ENCODE data around the gene DPP10.

DPP10 gene

DNA sequence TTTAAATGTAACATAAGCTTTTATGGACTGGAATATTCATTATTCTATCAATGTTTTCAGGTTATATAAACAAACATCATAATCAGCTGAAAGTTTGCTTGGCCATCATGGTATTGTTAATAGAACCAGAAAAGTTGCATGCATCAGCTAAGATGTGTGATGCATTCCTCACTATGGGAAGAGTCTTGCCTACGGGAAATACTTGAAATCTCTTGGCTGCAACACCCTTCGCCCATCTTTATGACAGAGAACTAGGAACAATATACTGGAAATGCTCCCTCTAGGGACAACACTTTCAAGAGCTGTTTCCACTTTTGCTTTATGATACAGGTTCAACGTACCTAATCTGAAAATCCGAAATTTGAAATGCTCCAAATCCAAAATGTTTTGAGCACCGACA, 1390.8 kb downstream of the DPP10 start:
- DNase-seq = no peak

DNA sequence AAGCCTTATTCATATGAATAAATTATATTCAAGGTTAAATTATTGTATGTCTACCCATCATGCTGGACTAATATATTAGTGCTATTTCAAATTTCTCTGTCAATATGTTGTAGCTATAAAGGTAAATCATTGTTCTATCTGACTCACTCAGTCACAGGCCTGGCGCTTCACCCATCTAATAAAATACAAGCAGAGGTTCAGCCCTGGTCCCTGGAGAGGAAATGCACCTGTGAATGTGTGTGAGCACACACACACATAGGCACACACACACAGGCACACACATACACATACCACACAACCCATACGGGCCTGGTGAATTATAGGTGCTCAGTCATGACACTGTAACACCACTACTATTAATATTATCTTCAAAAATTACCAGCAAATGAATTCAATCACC, 1396.1 kb downstream of the DPP10 start:
- no peak for DNase-seq

DNA sequence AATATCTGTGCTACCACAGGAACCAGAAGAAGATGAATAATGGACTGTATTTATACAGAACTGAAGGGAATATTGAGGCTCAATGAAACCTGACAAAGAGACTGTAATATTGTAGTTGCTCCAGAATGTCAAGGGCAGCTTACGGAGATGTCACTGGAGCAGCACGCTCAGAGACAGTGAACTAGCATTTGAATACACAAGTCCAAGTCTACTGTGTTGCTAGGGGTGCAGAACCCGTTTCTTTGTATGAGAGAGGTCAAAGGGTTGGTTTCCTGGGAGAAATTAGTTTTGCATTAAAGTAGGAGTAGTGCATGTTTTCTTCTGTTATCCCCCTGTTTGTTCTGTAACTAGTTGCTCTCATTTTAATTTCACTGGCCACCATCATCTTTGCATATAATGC, 1399.9 kb downstream of the DPP10 start:
- no peak for DNase-seq

DNA sequence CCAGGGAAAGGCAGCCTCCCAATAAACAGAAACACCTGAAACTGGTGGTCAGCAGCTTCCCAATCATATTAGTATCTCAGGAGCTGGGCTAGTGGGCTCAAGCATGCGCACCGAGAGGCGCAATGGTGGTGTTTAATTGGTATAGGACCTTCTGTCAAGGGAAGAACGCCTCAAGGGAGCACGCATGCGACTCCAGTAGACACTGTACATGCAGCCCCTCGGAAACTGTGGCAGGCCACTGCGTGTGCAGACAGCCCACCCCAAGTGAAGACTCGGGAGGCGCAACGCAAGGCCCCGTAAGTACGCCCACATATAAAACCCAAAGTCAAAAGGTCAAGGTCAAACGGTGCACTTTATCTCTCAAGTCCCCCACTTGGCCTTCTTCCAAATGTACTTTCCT, 1405.8 kb downstream of the DPP10 start:
- DNase-seq = no peak

DNA sequence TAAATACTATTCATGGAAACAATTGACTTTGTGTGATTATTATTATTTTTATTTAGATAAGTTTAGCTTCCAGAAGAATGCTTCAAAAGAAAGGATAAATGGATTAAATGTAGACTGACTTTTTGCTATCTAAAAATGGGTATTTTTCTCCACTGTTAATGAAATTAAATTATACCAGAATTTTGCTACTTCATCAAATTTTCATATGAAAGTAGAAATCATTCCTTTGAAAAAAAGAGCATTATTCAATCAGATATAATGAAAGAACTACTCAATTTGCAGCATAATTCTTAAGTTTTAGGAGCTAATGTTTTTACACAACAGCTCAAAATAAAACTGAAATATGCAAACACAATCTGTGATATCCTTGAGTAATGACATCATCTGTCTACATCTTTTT, 1424.6 kb downstream of the DPP10 start:
- DNase-seq = no peak

DNA sequence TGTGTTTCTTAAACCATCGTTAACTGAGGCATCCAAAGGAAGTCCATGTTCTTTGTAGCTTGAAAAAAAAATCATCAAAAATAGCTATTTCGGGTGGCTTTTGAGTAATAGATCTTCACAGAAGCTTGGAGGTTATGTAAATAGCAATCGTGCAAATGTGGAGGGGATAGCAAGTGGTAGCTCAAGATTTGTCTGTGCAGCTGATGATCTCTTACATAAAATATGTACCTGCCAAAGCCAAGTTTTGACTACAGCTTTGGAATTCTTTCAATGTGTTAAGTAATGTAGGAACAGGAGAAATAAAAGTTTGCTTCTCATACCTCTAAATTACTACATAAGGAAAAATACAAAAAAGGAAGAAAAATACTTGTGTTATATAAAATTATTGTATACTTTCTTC, 1432.0 kb downstream of the DPP10 start:
- no peak for DNase-seq

DNA sequence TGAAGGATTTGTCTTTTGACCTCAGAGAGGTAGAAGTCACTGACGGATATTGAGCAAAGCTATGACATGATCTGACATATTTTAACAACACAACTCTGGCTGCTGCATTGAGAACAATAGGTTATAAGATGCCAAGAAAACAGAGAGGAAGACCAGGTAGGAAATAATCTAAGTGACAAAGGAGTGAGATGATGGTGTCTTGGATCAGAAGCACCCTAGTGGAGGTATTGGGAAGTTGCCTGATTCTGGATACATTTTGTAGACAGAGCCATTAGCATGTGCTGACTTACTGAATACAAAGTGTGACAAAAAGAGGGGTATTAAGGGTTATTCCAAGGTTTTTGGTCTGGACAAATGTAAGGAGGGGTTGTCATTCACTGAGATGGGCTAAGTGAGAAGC, 1438.1 kb downstream of the DPP10 start:
- no peak for DNase-seq

DNA sequence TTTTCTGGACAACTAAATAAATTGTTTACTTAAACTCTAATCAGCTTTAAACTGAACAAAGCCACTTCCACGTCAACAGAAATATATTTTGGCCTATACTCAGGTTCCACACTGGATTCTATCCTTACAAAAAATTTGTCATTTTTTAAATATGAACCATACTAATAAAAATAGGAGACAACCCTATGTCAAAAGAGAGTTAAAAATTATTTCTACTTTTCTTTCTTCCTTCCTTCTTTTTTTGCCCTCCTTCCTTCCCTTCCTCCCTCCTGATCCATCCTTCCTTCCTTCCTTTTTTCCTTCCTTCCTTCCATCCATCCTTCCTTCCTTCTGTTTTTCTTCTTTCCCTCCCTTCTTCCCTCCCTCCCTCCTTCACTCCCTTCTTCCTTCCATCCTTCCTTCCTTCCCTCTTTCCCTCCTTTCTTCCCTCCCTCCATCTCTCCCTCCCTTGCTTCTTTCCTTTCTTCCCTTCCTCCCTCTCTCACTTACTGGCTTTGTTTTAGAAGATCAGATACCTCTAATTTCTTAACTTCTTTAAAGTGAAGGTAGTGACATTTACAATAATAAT, 1444.9 kb downstream of the DPP10 start:
- no peak for DNase-seq

Data from hematopoietic multipotent progenitor cell treated with erythropoietin and hydrocortisone succinate and interleukin-3 and kit ligand, for 4 days (in vitro differentiated cells).